ENCODE measurements around the gene IMP4.

DNA sequence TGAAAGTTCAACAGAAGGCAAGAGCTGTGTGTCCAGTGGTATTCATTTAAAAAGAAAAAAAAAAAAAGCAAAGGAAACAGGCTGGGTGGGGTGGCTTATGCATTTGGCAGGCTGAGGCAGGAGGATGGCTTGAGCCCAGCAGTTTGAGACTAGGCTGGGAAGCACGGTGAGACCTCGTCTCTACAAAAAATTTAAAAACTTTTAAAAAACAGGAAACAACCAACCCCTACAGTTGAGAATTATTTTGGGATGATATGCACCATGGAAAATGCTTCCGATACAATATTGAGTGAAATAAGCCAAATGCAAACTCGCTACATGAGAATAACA, 44.3 kb downstream of the IMP4 start:
- TF ChIP-seq EZH2phosphoT487 (IDR thresholded peaks at IDR 0.05; ENCODE audit: borderline replicate concordance, low read length) (no peak), EZH2 (IDR thresholded peaks at IDR 0.05; ENCODE audit: low read length, unreplicated experiment) (no peak)
